ENCODE measurements around the gene PARK7.

The PARK7 gene

GRCh38 chr1:8010080-8010664 lies 48.7 kb downstream of the PARK7 start:
- Histone ChIP-seq H3K27ac (no peak overlapping the region), H3K27me3 (ENCODE audit: insufficient read depth, low read depth, severe bottlenecking) (no peaks in the 10 kb centered on the region), H3K4me3 (ENCODE audit: low read depth, low read length) (no peak overlapping the region), H3K36me3 (peaks cover 26% of the 10 kb centered on the region), H3K9me3 (ENCODE audit: severe bottlenecking) (no peaks in the 10 kb centered on the region)
- TF ChIP-seq CTCF (IDR thresholded peaks at IDR 0.05; ENCODE audit: low read depth, low read length) = no peak
- DNase-seq = no peak

GRCh38 chr1:8011016-8011415 lies 49.5 kb downstream of the PARK7 start:
- H3K36me3 ChIP-seq = peaks cover 27% of the 10 kb centered on the region
- no peak overlapping the region for H3K4me3 ChIP-seq (ENCODE audit: low read depth, low read length)
- no peak for TF ChIP-seq CTCF (IDR thresholded peaks at IDR 0.05; ENCODE audit: low read depth, low read length)
- H3K27ac ChIP-seq = no peak overlapping the region
- no peak for DNase-seq
- H3K27me3 ChIP-seq (ENCODE audit: insufficient read depth, low read depth, severe bottlenecking) = no peaks in the 10 kb centered on the region
- no peaks in the 10 kb centered on the region for H3K9me3 ChIP-seq (ENCODE audit: severe bottlenecking)

- no peak for TF ChIP-seq CTCF (IDR thresholded peaks at IDR 0.05; ENCODE audit: low read depth, low read length)
- no peak for DNase-seq
- Histone ChIP-seq H3K4me3 (ENCODE audit: low read depth, low read length) (no peak overlapping the region), H3K9me3 (ENCODE audit: severe bottlenecking) (no peaks in the 10 kb centered on the region), H3K27me3 (ENCODE audit: insufficient read depth, low read depth, severe bottlenecking) (no peaks in the 10 kb centered on the region), H3K36me3 (peaks cover 27% of the 10 kb centered on the region), H3K27ac (no peak overlapping the region)
Measured at GRCh38 chr1:8011923-8012858, 50.7 kb downstream of the PARK7 start.

GRCh38 chr1:8012955-8013354 lies 51.4 kb downstream of the PARK7 start:
- H3K36me3 ChIP-seq = peaks cover 27% of the 10 kb centered on the region
- no peak overlapping the region for H3K4me3 ChIP-seq (ENCODE audit: low read depth, low read length)
- H3K27ac ChIP-seq = no peak overlapping the region
- no peaks in the 10 kb centered on the region for H3K9me3 ChIP-seq (ENCODE audit: severe bottlenecking)
- no peaks in the 10 kb centered on the region for H3K27me3 ChIP-seq (ENCODE audit: insufficient read depth, low read depth, severe bottlenecking)
- no peak for DNase-seq
- no peak for TF ChIP-seq CTCF (IDR thresholded peaks at IDR 0.05; ENCODE audit: low read depth, low read length)

- Histone ChIP-seq H3K36me3 (peaks cover 27% of the 10 kb centered on the region), H3K27me3 (ENCODE audit: insufficient read depth, low read depth, severe bottlenecking) (no peaks in the 10 kb centered on the region), H3K27ac (no peak overlapping the region), H3K4me3 (ENCODE audit: low read depth, low read length) (no peak overlapping the region), H3K9me3 (ENCODE audit: severe bottlenecking) (no peaks in the 10 kb centered on the region)
- TF ChIP-seq CTCF (IDR thresholded peaks at IDR 0.05; ENCODE audit: low read depth, low read length) = no peak
- no peak for DNase-seq
Measured at GRCh38 chr1:8013399-8013798, 51.9 kb downstream of the PARK7 start.
